Fibroblast of lung (primary cell): Measurements from ENCODE around the gene SLC2A5. TPM values are rescaled to one million over a fixed set of nuclear protein-coding genes. Genes with fewer than 3 reads are reported as not detected.

Source experiments
- DNase-seq, 2 donors: peaks; one replicate each; pipeline versions ENCODE4 v3.0.0 to v3.0.0-alpha.2; 2010; ENCODE audit warnings: low read depth in 2 of 2
- H2AFZ ChIP-seq: 2 replicates; pipeline ENCODE4 v1.5.1; 2012; ENCODE audit warnings: low read length, control low read depth, inconsistent platforms
- H3K27ac ChIP-seq: 2 replicates; pipeline ENCODE4 v1.5.1; 2011; ENCODE audit warnings: low read length, control low read depth; ENCODE audit not compliant: insufficient read depth
- H3K27me3 ChIP-seq: 2 replicates; pipeline ENCODE4 v1.5.1; 2011; ENCODE audit warnings: mild to moderate bottlenecking, low read length; ENCODE audit not compliant: control insufficient read depth, insufficient read depth
- H3K36me3 ChIP-seq: 2 replicates; pipeline ENCODE4 v1.5.1; 2011; ENCODE audit warnings: low read length; ENCODE audit not compliant: control insufficient read depth, insufficient read depth
- H3K4me1 ChIP-seq: 2 replicates; pipeline ENCODE4 v1.5.1; 2011; ENCODE audit warnings: low read length; ENCODE audit not compliant: control insufficient read depth, insufficient read depth; ENCODE audit errors: extremely low read depth
- H3K4me2 ChIP-seq: 2 replicates; pipeline ENCODE4 v1.5.1; 2011; ENCODE audit warnings: low read length, control low read depth; ENCODE audit not compliant: insufficient read depth; ENCODE audit errors: extremely low read depth
- H3K4me3 ChIP-seq, 4 experiments: fragments of 200-600 bp in 1 of 4; sonication (generic) in 1 of 4; replicated peaks in 1 of 4; 2 replicates each; pipeline ENCODE4 v1.5.1; 2011 to 2016; ENCODE audit warnings: low read length in 4 of 4, low read depth in 3 of 4, mild to moderate bottlenecking in 3 of 4, control low read depth in 2 of 4, inconsistent platforms in 1 of 4, mixed read lengths in 1 of 4; ENCODE audit not compliant: insufficient read depth in 1 of 4; ENCODE audit errors: control extremely low read depth in 1 of 4
- H3K79me2 ChIP-seq: 2 replicates; pipeline ENCODE4 v1.5.1; 2012; ENCODE audit warnings: mild to moderate bottlenecking, low read length, inconsistent platforms; ENCODE audit not compliant: control insufficient read depth, insufficient read depth
- H3K9ac ChIP-seq: 2 replicates; pipeline ENCODE4 v1.5.1; 2011; ENCODE audit warnings: mild to moderate bottlenecking, low read length, control low read depth; ENCODE audit not compliant: insufficient read depth
- H3K9me3 ChIP-seq: 2 replicates; pipeline ENCODE4 v1.5.1; 2012; ENCODE audit warnings: low read depth, low read length; ENCODE audit not compliant: control insufficient read depth, insufficient read depth
- H4K20me1 ChIP-seq: 2 replicates; pipeline ENCODE4 v1.5.1; 2011; ENCODE audit warnings: low read length; ENCODE audit not compliant: control insufficient read depth, insufficient read depth; ENCODE audit errors: extremely low read depth
- EZH2 ChIP-seq: IDR thresholded peaks from 2 replicates; pipeline ENCODE4 v1.5.1; 2012; ENCODE audit warnings: low read length, control low read depth, mild to moderate bottlenecking; ENCODE audit errors: missing control alignments
- polyA plus RNA-seq, 2 donors: library from polyadenylated mRNA; depleted of rRNA in 1 of 2; stranded (reverse) in 1 of 2; unstranded in 1 of 2; fragments of >200 nt; gene quantifications; 2 replicates each; pipeline ENCODE4 v1.2.1, GENCODE V29; 2011 to 2012; ENCODE audit warnings: missing spikeins in 1 of 2
- total RNA-seq: library from RNA; depleted of rRNA; stranded (reverse); fragments of >200 nt; gene quantifications from 2 replicates; pipeline ENCODE4 v1.2.1, GENCODE V29; 2014
- TF ChIP-seq, protein P1 (sequence below), 2 donors: IDR thresholded peaks in 1 of 2; conservative IDR thresholded peaks in 1 of 2; 1 replicate in 1 of 2; 2 replicates in 1 of 2; pipeline ENCODE4 v1.5.1; 2011 to 2012; ENCODE audit warnings: low read length in 2 of 2, control low read depth in 1 of 2, inconsistent platforms in 1 of 2, low read depth in 1 of 2, mild to moderate bottlenecking in 1 of 2

The SLC2A5 gene
- total and polyA plus RNA-seq, 2 donors (not counting 1 experiment from before 2014, with no cell fraction given), result 0.83 to 5.8 TPM

GRCh38 chr1:9075022-9075421 is 5.6 kb upstream of the SLC2A5 start:
- H3K36me3 ChIP-seq, result no peaks in the 10 kb centered on the region
- no peak overlapping the region for H3K27ac ChIP-seq
- H3K9ac ChIP-seq, result no peak overlapping the region
- peaks cover 3% of the 10 kb centered on the region for H3K27me3 ChIP-seq
- no peaks in the 10 kb centered on the region for H3K9me3 ChIP-seq
- no peak for DNase-seq
- H2AFZ ChIP-seq, result no peak overlapping the region
- H3K4me3 ChIP-seq, result no peak overlapping the region
- no peaks in the 10 kb centered on the region for H3K4me1 ChIP-seq
- no peak for TF ChIP-seq EZH2
- TF ChIP-seq, protein P1, sequence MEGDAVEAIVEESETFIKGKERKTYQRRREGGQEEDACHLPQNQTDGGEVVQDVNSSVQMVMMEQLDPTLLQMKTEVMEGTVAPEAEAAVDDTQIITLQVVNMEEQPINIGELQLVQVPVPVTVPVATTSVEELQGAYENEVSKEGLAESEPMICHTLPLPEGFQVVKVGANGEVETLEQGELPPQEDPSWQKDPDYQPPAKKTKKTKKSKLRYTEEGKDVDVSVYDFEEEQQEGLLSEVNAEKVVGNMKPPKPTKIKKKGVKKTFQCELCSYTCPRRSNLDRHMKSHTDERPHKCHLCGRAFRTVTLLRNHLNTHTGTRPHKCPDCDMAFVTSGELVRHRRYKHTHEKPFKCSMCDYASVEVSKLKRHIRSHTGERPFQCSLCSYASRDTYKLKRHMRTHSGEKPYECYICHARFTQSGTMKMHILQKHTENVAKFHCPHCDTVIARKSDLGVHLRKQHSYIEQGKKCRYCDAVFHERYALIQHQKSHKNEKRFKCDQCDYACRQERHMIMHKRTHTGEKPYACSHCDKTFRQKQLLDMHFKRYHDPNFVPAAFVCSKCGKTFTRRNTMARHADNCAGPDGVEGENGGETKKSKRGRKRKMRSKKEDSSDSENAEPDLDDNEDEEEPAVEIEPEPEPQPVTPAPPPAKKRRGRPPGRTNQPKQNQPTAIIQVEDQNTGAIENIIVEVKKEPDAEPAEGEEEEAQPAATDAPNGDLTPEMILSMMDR (conservative IDR thresholded peaks at IDR 0.05 in 1 of 2, IDR thresholded peaks at IDR 0.05 in 1 of 2; ENCODE audit: low read depth in 1 of 2, low read length in 2 of 2), result no peak
- H3K79me2 ChIP-seq, result no peaks in the 10 kb centered on the region
- H4K20me1 ChIP-seq, result no peaks in the 10 kb centered on the region
- H3K4me2 ChIP-seq, result no peak overlapping the region

- no peaks in the 10 kb centered on the region for H3K79me2 ChIP-seq
- peaks cover 3% of the 10 kb centered on the region for H3K27me3 ChIP-seq
- no peak overlapping the region for H3K4me2 ChIP-seq
- H3K4me3 ChIP-seq, result no peak overlapping the region
- peaks cover 3% of the 10 kb centered on the region for H3K4me1 ChIP-seq
- H3K36me3 ChIP-seq, result no peaks in the 10 kb centered on the region
- no peaks in the 10 kb centered on the region for H4K20me1 ChIP-seq
- TF ChIP-seq EZH2, result no peak
- TF ChIP-seq, protein P1 (conservative IDR thresholded peaks at IDR 0.05 in 1 of 2, IDR thresholded peaks at IDR 0.05 in 1 of 2; ENCODE audit: low read depth in 1 of 2, low read length in 2 of 2), result no peak
- H3K9me3 ChIP-seq, result no peaks in the 10 kb centered on the region
- no peak overlapping the region for H3K9ac ChIP-seq
- no peak overlapping the region for H3K27ac ChIP-seq
- no peak for DNase-seq
- H2AFZ ChIP-seq, result no peak overlapping the region
Observed at GRCh38 chr1:9073143-9073542, 3.7 kb upstream of the SLC2A5 start.

GRCh38 chr1:9071554-9072235 is 2.3 kb upstream of the SLC2A5 start:
- Histone ChIP-seq H3K79me2 (no peaks in the 10 kb centered on the region), H4K20me1 (no peaks in the 10 kb centered on the region), H3K4me2 (no peak overlapping the region), H3K9me3 (no peaks in the 10 kb centered on the region), H2AFZ (no peak overlapping the region), H3K4me1 (peaks cover 13% of the 10 kb centered on the region), H3K9ac (no peak overlapping the region), H3K27me3 (peaks cover 3% of the 10 kb centered on the region), H3K27ac (no peak overlapping the region), H3K36me3 (no peaks in the 10 kb centered on the region), H3K4me3 (no peak overlapping the region)
- no peak for DNase-seq
- no peak for TF ChIP-seq EZH2
- TF ChIP-seq, protein P1 (conservative IDR thresholded peaks at IDR 0.05 in 1 of 2, IDR thresholded peaks at IDR 0.05 in 1 of 2; ENCODE audit: low read depth in 1 of 2, low read length in 2 of 2), result no peak
